DND-41 (cell line): ENCODE data around the gene SLC6A11.

Experiments
- ATAC-seq: fragments of 200-7000 bp; cut with Tn5 transposase; 3 replicates; pipeline ENCODE4 v1.9.1; 2021; ENCODE audit warnings: low read depth; ENCODE audit not compliant: insufficient read depth
- DNase-seq: peaks from one replicate; pipeline ENCODE4 v3.0.0-alpha.2; 2020
- H2AFZ ChIP-seq: 2 replicates; pipeline ENCODE4 v1.6.0; 2012; ENCODE audit warnings: low read depth, low read length
- H3K27ac ChIP-seq: 2 replicates; pipeline ENCODE4 v1.5.1; 2012; ENCODE audit warnings: low read length, inconsistent platforms
- H3K27me3 ChIP-seq: fragments of 200-600 bp; sonication (generic); 2 replicates; pipeline ENCODE4 v1.6.0; 2012; ENCODE audit warnings: low read length, mild to moderate bottlenecking, inconsistent platforms; ENCODE audit not compliant: insufficient read depth, poor library complexity
- H3K36me3 ChIP-seq: 2 replicates; pipeline ENCODE4 v1.5.1; 2012; ENCODE audit warnings: low read length, inconsistent platforms; ENCODE audit not compliant: insufficient read depth
- H3K4me1 ChIP-seq: 2 replicates; pipeline ENCODE4 v1.5.1; 2012; ENCODE audit warnings: mild to moderate bottlenecking, low read length; ENCODE audit not compliant: insufficient read depth
- H3K4me2 ChIP-seq: 2 replicates; pipeline ENCODE4 v1.6.0; 2012; ENCODE audit warnings: mild to moderate bottlenecking, moderate library complexity, low read length, inconsistent platforms; ENCODE audit not compliant: insufficient read depth
- H3K4me3 ChIP-seq, 2 experiments: fragments of 200-600 bp in 1 of 2; shearing (Covaris generic) in 1 of 2; 2 replicates each; pipeline ENCODE4 v1.5.1; 2012 to 2016; ENCODE audit warnings: inconsistent platforms in 2 of 2, low read length in 2 of 2, mild to moderate bottlenecking in 2 of 2, low read depth in 1 of 2, moderate library complexity in 1 of 2
- H3K79me2 ChIP-seq: 2 replicates; pipeline ENCODE4 v1.6.0; 2012; ENCODE audit warnings: low read length, inconsistent platforms; ENCODE audit not compliant: insufficient read depth
- H3K9ac ChIP-seq: 2 replicates; pipeline ENCODE4 v1.6.0; 2012; ENCODE audit warnings: low read depth, mild to moderate bottlenecking, inconsistent platforms, low read length, moderate library complexity
- H3K9me3 ChIP-seq: 2 replicates; pipeline ENCODE4 v1.5.1; 2012; ENCODE audit warnings: low read length, moderate library complexity, mild to moderate bottlenecking, inconsistent platforms; ENCODE audit not compliant: insufficient read depth, severe bottlenecking
- H4K20me1 ChIP-seq: 2 replicates; pipeline ENCODE4 v1.6.0; 2012; ENCODE audit warnings: low read length; ENCODE audit not compliant: insufficient read depth
- EZH2 ChIP-seq: IDR thresholded peaks from 3 replicates; pipeline ENCODE4 v1.6.1; 2012; ENCODE audit warnings: borderline replicate concordance, low read depth, mild to moderate bottlenecking, moderate library complexity, low read length, inconsistent platforms; ENCODE audit not compliant: severe bottlenecking
- TF ChIP-seq, protein P1 (sequence below): IDR thresholded peaks from 2 replicates; pipeline ENCODE4 v1.5.1; 2012; ENCODE audit warnings: borderline replicate concordance, low read length, moderate library complexity, mild to moderate bottlenecking; ENCODE audit not compliant: poor library complexity, severe bottlenecking; ENCODE audit errors: extremely low read depth

The SLC6A11 gene

DNA sequence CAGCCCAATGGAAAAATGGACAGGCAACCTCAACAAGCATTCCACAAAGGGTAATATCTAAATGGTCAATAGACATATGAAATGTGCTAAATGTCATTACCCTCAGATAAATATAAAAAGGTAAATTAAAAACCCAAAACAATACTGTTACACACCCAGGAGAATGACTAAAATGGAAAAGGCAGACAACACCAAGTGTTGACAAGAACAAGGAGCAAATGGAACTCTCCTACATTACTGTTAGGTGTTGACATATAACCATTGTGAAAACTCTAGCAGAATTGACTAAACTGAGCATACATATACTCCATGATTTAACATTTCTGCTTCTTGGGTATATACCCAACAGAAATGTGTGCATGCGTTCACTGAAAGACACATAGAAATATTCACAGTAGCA lies 25.3 kb upstream of the SLC6A11 start:
- TF ChIP-seq, protein P1, sequence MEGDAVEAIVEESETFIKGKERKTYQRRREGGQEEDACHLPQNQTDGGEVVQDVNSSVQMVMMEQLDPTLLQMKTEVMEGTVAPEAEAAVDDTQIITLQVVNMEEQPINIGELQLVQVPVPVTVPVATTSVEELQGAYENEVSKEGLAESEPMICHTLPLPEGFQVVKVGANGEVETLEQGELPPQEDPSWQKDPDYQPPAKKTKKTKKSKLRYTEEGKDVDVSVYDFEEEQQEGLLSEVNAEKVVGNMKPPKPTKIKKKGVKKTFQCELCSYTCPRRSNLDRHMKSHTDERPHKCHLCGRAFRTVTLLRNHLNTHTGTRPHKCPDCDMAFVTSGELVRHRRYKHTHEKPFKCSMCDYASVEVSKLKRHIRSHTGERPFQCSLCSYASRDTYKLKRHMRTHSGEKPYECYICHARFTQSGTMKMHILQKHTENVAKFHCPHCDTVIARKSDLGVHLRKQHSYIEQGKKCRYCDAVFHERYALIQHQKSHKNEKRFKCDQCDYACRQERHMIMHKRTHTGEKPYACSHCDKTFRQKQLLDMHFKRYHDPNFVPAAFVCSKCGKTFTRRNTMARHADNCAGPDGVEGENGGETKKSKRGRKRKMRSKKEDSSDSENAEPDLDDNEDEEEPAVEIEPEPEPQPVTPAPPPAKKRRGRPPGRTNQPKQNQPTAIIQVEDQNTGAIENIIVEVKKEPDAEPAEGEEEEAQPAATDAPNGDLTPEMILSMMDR = no peak
- no peak for TF ChIP-seq EZH2
- H3K36me3 ChIP-seq = no peaks in the 10 kb centered on the region
- H3K9ac ChIP-seq = no peak overlapping the region
- H3K4me3 ChIP-seq = no peak overlapping the region
- H2AFZ ChIP-seq = no peak overlapping the region
- ATAC-seq (no peak), DNase-seq (no peak)
- no peaks in the 10 kb centered on the region for H3K4me1 ChIP-seq
- no peak overlapping the region for H3K27ac ChIP-seq
- H3K4me2 ChIP-seq = no peak overlapping the region
- no peaks in the 10 kb centered on the region for H4K20me1 ChIP-seq
- H3K27me3 ChIP-seq = peaks cover 8% of the 10 kb centered on the region
- H3K79me2 ChIP-seq = no peaks in the 10 kb centered on the region
- no peaks in the 10 kb centered on the region for H3K9me3 ChIP-seq

DNA sequence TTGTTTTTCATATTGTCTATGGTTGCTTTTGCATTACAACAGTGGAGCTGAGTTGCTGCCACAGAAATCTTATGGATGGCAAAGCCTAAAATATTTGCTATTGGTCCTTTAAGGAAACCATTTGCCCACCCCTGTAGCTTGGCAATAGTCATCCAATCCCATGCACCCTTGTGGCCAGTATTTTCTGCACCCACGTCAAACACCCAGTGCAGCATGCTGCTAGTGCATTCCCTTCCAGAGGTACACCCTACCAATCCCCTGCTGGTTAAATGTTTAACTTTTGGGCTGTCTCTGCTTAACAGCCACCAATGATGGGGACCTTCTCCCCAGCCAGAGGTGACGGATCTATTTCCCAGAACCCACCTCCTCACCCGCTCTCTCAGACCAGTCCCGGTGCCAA lies 23.8 kb upstream of the SLC6A11 start:
- Histone ChIP-seq H3K27me3 (peaks cover 13% of the 10 kb centered on the region), H2AFZ (no peak overlapping the region), H3K4me1 (no peaks in the 10 kb centered on the region), H3K9me3 (no peaks in the 10 kb centered on the region), H3K27ac (no peak overlapping the region), H3K79me2 (no peaks in the 10 kb centered on the region), H3K9ac (no peak overlapping the region), H3K36me3 (no peaks in the 10 kb centered on the region), H3K4me3 (no peak overlapping the region), H3K4me2 (no peak overlapping the region), H4K20me1 (no peaks in the 10 kb centered on the region)
- ATAC-seq = no peak
- TF ChIP-seq EZH2 = no peak
- TF ChIP-seq, protein P1 = no peak
- no peak for DNase-seq

DNA sequence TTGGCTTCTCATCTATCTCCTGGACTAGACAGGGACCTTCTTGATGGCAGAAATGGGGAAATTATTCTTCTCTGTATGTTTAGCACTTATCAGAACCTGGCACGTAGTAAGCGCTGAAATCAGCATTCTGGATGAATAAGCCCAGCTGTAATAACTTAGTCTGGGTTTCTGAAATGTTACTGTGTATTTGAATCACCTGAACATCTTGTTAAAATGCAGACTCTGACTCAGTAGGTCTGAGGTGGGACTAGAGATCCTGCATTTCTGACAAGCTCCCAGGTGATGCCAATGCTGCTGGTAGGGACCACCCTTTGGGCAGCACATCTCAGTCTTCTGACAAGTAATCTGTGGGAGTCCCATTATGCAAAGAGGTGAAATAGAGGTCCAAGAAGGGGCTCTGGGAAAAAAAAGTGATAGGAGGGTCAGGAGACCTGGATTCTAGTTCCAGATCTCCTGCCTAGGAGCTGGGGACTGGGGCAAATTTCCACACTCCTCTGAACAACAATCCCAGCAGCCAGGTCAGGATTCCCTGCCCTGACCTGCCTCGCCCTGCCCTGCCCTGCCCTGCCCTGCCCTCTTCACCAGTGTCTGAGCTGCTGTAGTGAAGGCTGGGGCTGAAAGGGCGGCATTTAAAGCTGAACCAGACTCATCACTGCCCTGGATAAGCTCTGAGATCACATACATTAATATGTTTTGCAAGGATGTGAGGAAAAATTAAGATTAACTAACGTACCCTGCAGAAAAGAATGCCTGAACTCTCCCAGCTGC lies 17.2 kb upstream of the SLC6A11 start:
- H3K4me1 ChIP-seq = no peaks in the 10 kb centered on the region
- no peak overlapping the region for H3K27ac ChIP-seq
- H3K9me3 ChIP-seq = no peaks in the 10 kb centered on the region
- H3K4me2 ChIP-seq = no peak overlapping the region
- H3K36me3 ChIP-seq = no peaks in the 10 kb centered on the region
- H3K9ac ChIP-seq = no peak overlapping the region
- no peak overlapping the region for H2AFZ ChIP-seq
- no peak overlapping the region for H3K4me3 ChIP-seq
- H3K79me2 ChIP-seq = no peaks in the 10 kb centered on the region
- DNase-seq = no peak
- TF ChIP-seq EZH2 = peak; percentile 3
- TF ChIP-seq, protein P1 = no peak
- no peaks in the 10 kb centered on the region for H4K20me1 ChIP-seq
- no peak for ATAC-seq
- H3K27me3 ChIP-seq = peaks cover 12% of the 10 kb centered on the region
